Neural cell (in vitro differentiated cells): Measurements from ENCODE around the gene UNC5CL.

ENCODE experiments used
- CTCF ChIP-seq: fragments of 450-650 bp; IDR thresholded peaks from 2 replicates; pipeline ENCODE4 v1.5.1; 2014; ENCODE audit warnings: antibody characterized with exemption, mild to moderate bottlenecking, moderate library complexity; ENCODE audit not compliant: poor library complexity, severe bottlenecking
- EZH2 ChIP-seq: fragments of 200-600, 300-800 bp; shearing (Covaris generic), sonication (generic); IDR thresholded peaks from 2 replicates; pipeline ENCODE4 v1.6.1; 2014; ENCODE audit warnings: antibody characterized with exemption, low read length, borderline replicate concordance, mild to moderate bottlenecking; ENCODE audit not compliant: insufficient read depth, poor library complexity, severe bottlenecking
- POLR2AphosphoS5 ChIP-seq: IDR thresholded peaks from 2 replicates; pipeline ENCODE4 v1.6.1; 2012

GRCh38 chr6:41077536-41077935 is 38.5 kb upstream of the UNC5CL start:
- no peak for TF ChIP-seq CTCF
- no peak for TF ChIP-seq POLR2AphosphoS5
- no peak for TF ChIP-seq EZH2
